ENCODE results near the gene SORCS2.

DNA sequence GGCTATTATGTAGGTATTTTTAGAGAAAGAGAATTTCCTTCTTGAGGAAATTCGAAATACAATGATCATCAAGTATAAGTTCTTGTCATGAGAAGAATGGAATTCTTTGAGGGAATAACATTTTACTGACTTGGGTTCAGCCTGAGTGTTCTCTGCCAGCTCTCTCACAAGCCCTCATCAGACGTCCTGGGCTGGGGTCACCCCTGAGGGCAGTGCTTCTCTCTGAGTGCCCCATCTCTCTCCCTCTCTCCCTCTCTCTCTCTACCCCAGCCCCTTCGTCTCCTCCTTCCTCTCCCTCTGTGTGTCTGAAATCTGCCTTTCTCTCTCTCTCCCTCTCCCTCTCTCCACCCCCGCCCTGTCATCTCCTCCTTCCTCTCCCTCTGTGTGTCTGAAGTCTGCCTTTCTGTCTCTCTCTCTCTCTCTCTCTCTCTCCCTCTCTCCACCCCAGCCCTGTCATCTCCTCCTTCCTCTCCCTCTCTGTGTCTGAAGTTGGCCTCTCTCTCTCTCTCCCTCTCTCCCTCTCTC lies 484.1 kb downstream of the SORCS2 start:
- TF ChIP-seq TARDBP (IDR thresholded peaks at IDR 0.05) (no peak), FOXA1 (IDR thresholded peaks at IDR 0.05) (no peak), ZNF384 (IDR thresholded peaks at IDR 0.05) (no peak), HDGF (IDR thresholded peaks at IDR 0.05; ENCODE audit: borderline replicate concordance) (no peak), BHLHE40 (IDR thresholded peaks at IDR 0.05; ENCODE audit: borderline replicate concordance) (no peak), SP1 (IDR thresholded peaks at IDR 0.05) (no peak), NFRKB (IDR thresholded peaks at IDR 0.05) (no peak), ELF4 (IDR thresholded peaks at IDR 0.05) (no peak), ARNT (IDR thresholded peaks at IDR 0.05) (no peak), PKNOX1 (IDR thresholded peaks at IDR 0.05) (no peak)
